Spleen (tissue), 11 donors: ENCODE results near the gene INTS3. TPM values are rescaled to one million over a fixed set of nuclear protein-coding genes. Genes with fewer than 3 reads are reported as not detected.

Experiments used
- DNase-seq: peaks from one replicate; pipeline ENCODE4 v3.0.0-alpha.2; 2020
- H3K27ac ChIP-seq, 8 donors: fragments of 200-600 bp; sonication (generic) in 7 of 8; 1 replicate in 4 of 8; 2 replicates in 4 of 8; pipeline versions ENCODE4 v1.5.0 to v1.8.0; 2016 to 2021; ENCODE audit warnings: inconsistent platforms in 4 of 8, mild to moderate bottlenecking in 4 of 8, moderate library complexity in 1 of 8
- H3K27me3 ChIP-seq, 7 donors: fragments of 200-600 bp; sonication (generic) in 6 of 7; replicated peaks in 1 of 7; 1 replicate in 4 of 7; 2 replicates in 3 of 7; pipeline versions ENCODE4 v1.5.0 to v1.8.0; 2016 to 2021; ENCODE audit warnings: inconsistent platforms in 3 of 7, mild to moderate bottlenecking in 1 of 7
- H3K36me3 ChIP-seq, 6 donors: fragments of 200-600 bp; sonication (generic) in 5 of 6; 1 replicate in 4 of 6; 2 replicates in 2 of 6; pipeline versions ENCODE4 v1.5.0 to v1.8.0; 2016 to 2021; ENCODE audit warnings: inconsistent platforms in 2 of 6
- H3K4me1 ChIP-seq, 6 donors: fragments of 200-600 bp; sonication (generic) in 5 of 6; 1 replicate in 3 of 6; 2 replicates in 3 of 6; pipeline versions ENCODE4 v1.5.0 to v1.8.0; 2016 to 2021; ENCODE audit warnings: inconsistent platforms in 3 of 6
- H3K4me3 ChIP-seq, 8 donors: fragments of 200-600 bp; sonication (generic) in 7 of 8; 1 replicate in 4 of 8; 2 replicates in 4 of 8; pipeline versions ENCODE4 v1.5.0 to v1.8.0; 2016 to 2021; ENCODE audit warnings: inconsistent platforms in 4 of 8, mild to moderate bottlenecking in 4 of 8, moderate library complexity in 2 of 8
- H3K9me3 ChIP-seq, 8 donors: fragments of 200-600 bp; sonication (generic) in 7 of 8; 1 replicate in 4 of 8; 2 replicates in 4 of 8; pipeline versions ENCODE4 v1.5.0 to v1.8.0; 2016 to 2021; ENCODE audit warnings: inconsistent platforms in 4 of 8
- CTCF ChIP-seq, 11 experiments: fragments of 200-600 bp in 7 of 11; fragments of 450-650 bp in 4 of 11; sonication (generic) in 4 of 11; IDR thresholded peaks in 8 of 11; conservative IDR thresholded peaks in 3 of 11; 1 replicate in 7 of 11; 2 replicates in 4 of 11; pipeline versions ENCODE4 v1.4.0 to v1.8.0; 2016 to 2021; ENCODE audit warnings: antibody characterized with exemption in 11 of 11, inconsistent platforms in 4 of 11, mild to moderate bottlenecking in 1 of 11
- POLR2A ChIP-seq, 3 donors: fragments of 450-650 bp; IDR thresholded peaks; one replicate each; pipeline ENCODE4 v1.5.1; 2017; ENCODE audit warnings: antibody characterized with exemption in 3 of 3, mild to moderate bottlenecking in 1 of 3
- POLR2AphosphoS5 ChIP-seq, 3 donors: sonication (generic); formaldehyde crosslinking; IDR thresholded peaks; one replicate each; pipeline ENCODE4 v1.5.1; 2017; ENCODE audit warnings: antibody characterized with exemption in 3 of 3
- WGBS, 5 donors: extraction: QIAGEN DNeasy Blood & Tissue Kit in 3 of 5; methylation state at CpG; one replicate each; pipeline versions ENCODE4 v1.1.5 to v1.1.7; 2013 to 2018; 5-methylcytosine and 5-hydroxymethylcytosine counted together
- intact Hi-C: fragments of 100-400 bp; cut with DNase I; formaldehyde crosslinking; loops from one replicate; pipeline ENCODE4 v1.15.0; 2023; ENCODE audit warnings: low total_unique reads
- polyA plus RNA-seq, 3 donors: library from polyadenylated mRNA; stranded (reverse); fragments of 200-250 nt; gene quantifications; one replicate each; pipeline ENCODE4 v1.2.1, GENCODE V29; 2013
- total RNA-seq, 7 donors: library from RNA; depleted of rRNA in 3 of 7; stranded (reverse); fragments of >200 nt in 3 of 7; fragmentation: NEBNext Ultra II Directional in 4 of 7; extraction: Animal tissue kit (Norgen Biotek cat#: 25700) in 4 of 7; gene quantifications; one replicate each; pipeline versions ENCODE4 v1.1.0 to v1.2.1, GENCODE V29; 2016 to 2021
- donor health status: healthy with polysubstance abuse.
- donor health status: DM: no; HTN: no; CAD: no; lungs with moderate emphysema.
- donor health status: DM: no; HTN: no; CAD: no.
- donor health status: Bipolar disorder and iron deficiency.
- donor health status: healthy.
- donor health status: DM: no; HTN: no; CAD: no.
- donor health status: DM: yes; HTN: yes; CAD: no.

The INTS3 gene
- total and polyA plus RNA-seq, 10 donors: 24.7 to 66.2 (median 47.9) TPM

- Histone ChIP-seq H3K9me3 (no peaks in the 10 kb centered on the region), H3K4me1 (peaks cover 10 to 57% (median 41%) of the 10 kb centered on the region in 6 donors), H3K4me3 (no peak overlapping the region), H3K36me3 (peaks cover 0 to 35% (median 4%) of the 10 kb centered on the region in 6 donors), H3K27me3 (no peaks in the 10 kb centered on the region), H3K27ac (peak overlapping the region in 2 of 8 donors; percentile 86 to 90)
- TF ChIP-seq POLR2AphosphoS5 (IDR thresholded peaks at IDR 0.05) (peak in 1 of 3 donors; percentile 43), CTCF (IDR thresholded peaks at IDR 0.05 in 8 of 11, conservative IDR thresholded peaks at IDR 0.05 in 3 of 11) (no peak)
- 91 to 95% (median 92%) methylated on average over 6 to 7 of the region's 7 CpGs for WGBS, 5 donors
- intact Hi-C loops: no loop called here
- DNase-seq: no peak
These were observed 74.2 kb downstream of the INTS3 start for GRCh38 chr1:153801786-153802697.

DNA sequence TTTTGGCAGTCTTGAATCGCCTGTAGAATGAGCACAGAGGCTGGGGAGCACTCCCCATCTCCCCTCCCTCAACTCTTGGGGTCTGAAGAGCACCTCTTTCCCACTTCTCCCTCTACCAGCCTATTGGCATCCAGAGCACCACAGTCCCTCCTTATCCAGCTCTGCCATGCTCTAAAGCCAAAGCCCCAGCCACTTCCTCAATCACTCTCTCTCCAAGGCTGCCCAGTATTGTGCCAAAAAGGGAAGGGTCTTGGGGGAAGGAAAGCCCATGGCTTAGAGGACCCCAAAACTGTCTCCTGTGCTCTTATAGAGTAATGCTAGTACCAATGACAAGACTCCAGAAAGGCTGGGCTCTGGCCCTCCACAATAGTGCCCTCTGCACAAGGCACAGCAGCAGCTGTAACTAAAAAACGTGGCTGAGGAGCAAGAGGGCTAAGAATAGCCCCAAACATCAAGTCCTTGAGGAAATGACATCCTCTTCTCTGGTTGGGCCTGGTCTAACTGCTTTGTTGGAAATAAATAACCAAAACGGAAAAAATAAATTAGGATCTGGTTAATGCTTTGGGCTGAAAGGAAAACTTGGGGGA, 75.7 kb downstream of the INTS3 start:
- WGBS, 5 donors: 56 to 66% (median 60%) methylated on average over 3 of the region's 3 CpGs
- Histone ChIP-seq H3K4me3 (no peak overlapping the region), H3K4me1 (peaks cover 8 to 49% (median 35%) of the 10 kb centered on the region in 6 donors), H3K27ac (peak overlapping the region in 6 of 8 donors; percentile 26 to 90 (median 86)), H3K27me3 (no peaks in the 10 kb centered on the region), H3K36me3 (peaks cover 0 to 50% (median 16%) of the 10 kb centered on the region in 6 donors), H3K9me3 (no peaks in the 10 kb centered on the region)
- TF ChIP-seq POLR2AphosphoS5 (IDR thresholded peaks at IDR 0.05): no peak
- no peak for TF ChIP-seq CTCF (IDR thresholded peaks at IDR 0.05 in 8 of 11, conservative IDR thresholded peaks at IDR 0.05 in 3 of 11)
- TF ChIP-seq POLR2A (IDR thresholded peaks at IDR 0.05): no peak
- DNase-seq: no peak
- intact Hi-C loops: no loop called here

DNA sequence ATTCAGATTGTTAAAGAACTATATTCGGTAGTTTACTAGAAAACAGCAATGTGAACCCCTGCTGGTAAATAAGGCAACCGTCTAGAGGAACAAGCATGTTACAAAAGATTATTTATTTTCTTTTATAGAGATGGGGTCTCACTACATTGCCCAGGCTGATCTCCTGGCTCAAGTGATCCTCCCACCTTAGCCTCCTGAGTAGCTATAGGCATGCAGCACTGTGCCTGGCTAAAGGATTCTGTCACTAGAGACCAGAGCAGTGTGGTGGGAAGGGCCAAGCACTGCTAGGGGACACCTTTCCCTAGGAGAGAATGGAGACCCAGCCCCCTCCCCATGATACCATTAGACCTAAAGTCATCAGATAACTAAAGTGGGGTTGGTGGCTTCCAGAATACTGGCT, 76.3 kb downstream of the INTS3 start:
- Histone ChIP-seq H3K27ac (peak overlapping the region in 6 of 8 donors; percentile 10 to 90 (median 86)), H3K36me3 (peaks cover 0 to 56% (median 21%) of the 10 kb centered on the region in 6 donors), H3K9me3 (no peaks in the 10 kb centered on the region), H3K27me3 (no peaks in the 10 kb centered on the region), H3K4me3 (no peak overlapping the region), H3K4me1 (peaks cover 8 to 49% (median 35%) of the 10 kb centered on the region in 6 donors)
- 63 to 85% (median 78%) methylated on average over 2 of the region's 2 CpGs for WGBS, 5 donors
- intact Hi-C loops: no loop called here
- DNase-seq: no peak
- no peak for TF ChIP-seq CTCF (IDR thresholded peaks at IDR 0.05 in 8 of 11, conservative IDR thresholded peaks at IDR 0.05 in 3 of 11)
- TF ChIP-seq POLR2A (IDR thresholded peaks at IDR 0.05): no peak
- no peak for TF ChIP-seq POLR2AphosphoS5 (IDR thresholded peaks at IDR 0.05)
